SK-N-SH (cell line): ENCODE measurements around the gene SLC40A1. TPM values are rescaled to one million over a fixed set of nuclear protein-coding genes. Genes with fewer than 3 reads are reported as not detected.

Source experiments
- CTCF ChIA-PET: fragments of 300-600, 350-600 bp; formaldehyde crosslinking; extraction: SDS; loops from one replicate; lab custom pipeline; 2021; lab: Yijun Ruan, JAX
- POLR2A ChIA-PET: fragments of 350-600 bp; sonication (Branson Sonifier 250); formaldehyde crosslinking; extraction: SDS; loops from one replicate; lab custom pipeline; 2020; ENCODE audit warnings: antibody characterized with exemption, inconsistent platforms; lab: Yijun Ruan, JAX
- DNase-seq: peaks from one replicate; pipeline ENCODE4 v3.0.0; 2012
- H2AFZ ChIP-seq: fragments of 200-600 bp; sonication (generic); 2 replicates; pipeline ENCODE4 v1.8.1; 2016; ENCODE audit warnings: antibody characterized with exemption, mild to moderate bottlenecking, low read depth
- H3F3A ChIP-seq: fragments of 200-600 bp; sonication (generic); replicated peaks from 2 replicates; pipeline ENCODE3; 2016; ENCODE audit warnings: antibody characterized with exemption, mild to moderate bottlenecking; ENCODE audit not compliant: insufficient read depth
- H3K27ac ChIP-seq, 2 experiments: fragments of 200-500 bp in 1 of 2; fragments of 200-600 bp in 1 of 2; sonication (Bioruptor generic) in 1 of 2; sonication (generic), shearing (Covaris generic) in 1 of 2; 2 replicates each; pipeline versions ENCODE4 v1.5.1 to v1.6.1; 2014 to 2016; ENCODE audit warnings: low read depth in 2 of 2, inconsistent platforms in 1 of 2, low read length in 1 of 2, mild to moderate bottlenecking in 1 of 2, mixed read lengths in 1 of 2
- H3K27me3 ChIP-seq: fragments of 200-600 bp; sonication (generic), shearing (Covaris generic); 2 replicates; pipeline ENCODE4 v1.6.1; 2016; ENCODE audit warnings: mixed run types; ENCODE audit not compliant: insufficient read depth
- H3K36me3 ChIP-seq, 2 experiments: fragments of 200-500 bp in 1 of 2; fragments of 200-600 bp in 1 of 2; sonication (Bioruptor generic) in 1 of 2; sonication (generic) in 1 of 2; replicated peaks in 1 of 2; 2 replicates each; pipeline versions ENCODE3 to v1.5.1; 2014 to 2016; ENCODE audit warnings: low read length in 1 of 2, mild to moderate bottlenecking in 1 of 2; ENCODE audit not compliant: insufficient read depth in 2 of 2, control insufficient read depth in 1 of 2
- H3K4me1 ChIP-seq, 2 experiments: fragments of 200-500 bp in 1 of 2; fragments of 200-600 bp in 1 of 2; sonication (Bioruptor generic) in 1 of 2; sonication (generic), shearing (Covaris generic) in 1 of 2; 2 replicates each; pipeline versions ENCODE4 v1.5.1 to v1.6.1; 2014 to 2016; ENCODE audit warnings: low read depth in 1 of 2, low read length in 1 of 2, mixed run types in 1 of 2; ENCODE audit not compliant: insufficient read depth in 2 of 2, control insufficient read depth in 1 of 2
- H3K4me2 ChIP-seq: fragments of 200-600 bp; sonication (generic), shearing (Covaris generic); 2 replicates; pipeline ENCODE4 v1.6.1; 2017; ENCODE audit warnings: mixed run types
- H3K4me3 ChIP-seq, 2 experiments: fragments of 200-500 bp in 1 of 2; fragments of 200-600 bp in 1 of 2; sonication (Bioruptor generic) in 1 of 2; sonication (generic), shearing (Covaris generic) in 1 of 2; 2 replicates each; pipeline versions ENCODE4 v1.5.1 to v1.8.1; 2014 to 2016; ENCODE audit warnings: low read depth in 2 of 2, inconsistent platforms in 1 of 2, low read length in 1 of 2, mild to moderate bottlenecking in 1 of 2, mixed read lengths in 1 of 2, moderate library complexity in 1 of 2
- H3K79me2 ChIP-seq: fragments of 200-600 bp; sonication (generic); 2 replicates; pipeline ENCODE4 v1.8.1; 2017; ENCODE audit warnings: mild to moderate bottlenecking; ENCODE audit not compliant: insufficient read depth
- H3K9ac ChIP-seq: fragments of 200-600 bp; sonication (generic); 2 replicates; pipeline ENCODE4 v1.6.1; 2017; ENCODE audit warnings: mixed run types
- H3K9me2 ChIP-seq: fragments of 200-600 bp; sonication (generic); 2 replicates; pipeline ENCODE4 v1.6.1; 2017; ENCODE audit warnings: mixed run types
- H3K9me3 ChIP-seq: fragments of 200-600 bp; sonication (generic); 2 replicates; pipeline ENCODE4 v1.6.1; 2017; ENCODE audit warnings: mixed run types, mild to moderate bottlenecking, moderate library complexity
- H4K20me1 ChIP-seq: fragments of 200-600 bp; sonication (generic); 2 replicates; pipeline ENCODE4 v1.6.1; 2017; ENCODE audit warnings: mild to moderate bottlenecking, mixed run types; ENCODE audit not compliant: insufficient read depth
- CHD2 ChIP-seq: fragments of 150-350 bp; IDR thresholded peaks from 2 replicates; pipeline ENCODE4 v1.6.1; 2018; ENCODE audit warnings: low read length; ENCODE audit not compliant: partially characterized antibody
- CTCF ChIP-seq: fragments of 200-600 bp; sonication (generic); IDR thresholded peaks from 2 replicates; pipeline ENCODE4 v1.6.1; 2017; ENCODE audit warnings: antibody characterized with exemption, mild to moderate bottlenecking, moderate library complexity
- ELF1 ChIP-seq: IDR thresholded peaks from 2 replicates; pipeline ENCODE4 v1.4.0; 2012
- EP300 ChIP-seq, 2 experiments: IDR thresholded peaks; 2 replicates each; pipeline versions ENCODE4 v1.4.0 to v1.6.1; 2012; ENCODE audit warnings: borderline replicate concordance in 1 of 2, low read depth in 1 of 2, low read length in 1 of 2
- EZH2phosphoT487 ChIP-seq: fragments of 200-600 bp; sonication (generic); IDR thresholded peaks from 2 replicates; pipeline ENCODE4 v1.6.1; 2017; ENCODE audit warnings: low read depth, mixed run types, mild to moderate bottlenecking, antibody characterized with exemption, moderate library complexity, borderline replicate concordance
- FOXM1 ChIP-seq: IDR thresholded peaks from 2 replicates; pipeline ENCODE4 v1.4.0; 2012; ENCODE audit warnings: low read depth, mild to moderate bottlenecking
- GABPA ChIP-seq: IDR thresholded peaks from 2 replicates; pipeline ENCODE4 v1.4.0; 2012; ENCODE audit warnings: low read depth, mild to moderate bottlenecking
- GATA2 ChIP-seq: sonication (generic); formaldehyde crosslinking; IDR thresholded peaks from 2 replicates; pipeline ENCODE4 v1.5.0; 2020; ENCODE audit warnings: mild to moderate bottlenecking, missing genetic modification reagents
- MEF2A ChIP-seq: IDR thresholded peaks from 2 replicates; pipeline ENCODE4 v1.4.0; 2012; ENCODE audit warnings: low read depth, borderline replicate concordance
- NFIC ChIP-seq: IDR thresholded peaks from 2 replicates; pipeline ENCODE4 v1.4.0; 2012; ENCODE audit warnings: borderline replicate concordance
- NRF1 ChIP-seq: IDR thresholded peaks from 2 replicates; pipeline ENCODE4 v1.6.1; 2012; ENCODE audit warnings: low read depth, mild to moderate bottlenecking, low read length
- RFX5 ChIP-seq: IDR thresholded peaks from 2 replicates; pipeline ENCODE4 v1.6.1; 2012; ENCODE audit warnings: mild to moderate bottlenecking, improper control_type of control experiment, low read length
- RXRA ChIP-seq: IDR thresholded peaks from 2 replicates; pipeline ENCODE4 v1.4.0; 2012; ENCODE audit warnings: low read depth, mild to moderate bottlenecking, borderline replicate concordance
- SMC3 ChIP-seq: IDR thresholded peaks from 2 replicates; pipeline ENCODE4 v1.6.1; 2012; ENCODE audit warnings: low read depth, low read length, improper control_type of control experiment
- TAF1 ChIP-seq: IDR thresholded peaks from 2 replicates; pipeline ENCODE4 v1.6.1; 2012; ENCODE audit warnings: low read depth, mild to moderate bottlenecking, low read length, moderate library complexity, borderline replicate concordance
- TCF12 ChIP-seq: IDR thresholded peaks from 2 replicates; pipeline ENCODE4 v1.4.0; 2012
- TEAD4 ChIP-seq: IDR thresholded peaks from 2 replicates; pipeline ENCODE4 v1.4.0; 2012; ENCODE audit warnings: mild to moderate bottlenecking, borderline replicate concordance; ENCODE audit not compliant: insufficient read depth
- USF2 ChIP-seq: fragments of 150-350 bp; IDR thresholded peaks from 2 replicates; pipeline ENCODE4 v1.6.1; 2017; ENCODE audit warnings: antibody characterized with exemption, low read length, low read depth, borderline replicate concordance
- WGBS: methylation state at CpG from one replicate; pipeline ENCODE4 v1.1.6; 2017; ENCODE audit warnings: low lambda C conversion rate; 5-methylcytosine and 5-hydroxymethylcytosine counted together
- polyA plus RNA-seq, 3 experiments: library from polyadenylated mRNA; depleted of rRNA; stranded (reverse); fragments of >200 nt; gene quantifications; 2 replicates each; pipeline ENCODE4 v1.2.3, GENCODE V29; 2012
- TF ChIP-seq, protein P1 (sequence below): IDR thresholded peaks from 2 replicates; pipeline ENCODE4 v1.4.0; 2012; ENCODE audit warnings: low read depth
- TF ChIP-seq, protein P2 (sequence below): fragments of 150-350 bp; IDR thresholded peaks from 2 replicates; pipeline ENCODE4 v1.6.1; 2016; ENCODE audit warnings: mild to moderate bottlenecking, low read depth, low read length
- TF ChIP-seq, protein P3 (sequence below): IDR thresholded peaks from 2 replicates; pipeline ENCODE4; 2012

Gene SLC40A1
- polyA plus RNA-seq, 1 of the 3 experiments (the other 2 are of a cell fraction), result 1.8 TPM

DNA sequence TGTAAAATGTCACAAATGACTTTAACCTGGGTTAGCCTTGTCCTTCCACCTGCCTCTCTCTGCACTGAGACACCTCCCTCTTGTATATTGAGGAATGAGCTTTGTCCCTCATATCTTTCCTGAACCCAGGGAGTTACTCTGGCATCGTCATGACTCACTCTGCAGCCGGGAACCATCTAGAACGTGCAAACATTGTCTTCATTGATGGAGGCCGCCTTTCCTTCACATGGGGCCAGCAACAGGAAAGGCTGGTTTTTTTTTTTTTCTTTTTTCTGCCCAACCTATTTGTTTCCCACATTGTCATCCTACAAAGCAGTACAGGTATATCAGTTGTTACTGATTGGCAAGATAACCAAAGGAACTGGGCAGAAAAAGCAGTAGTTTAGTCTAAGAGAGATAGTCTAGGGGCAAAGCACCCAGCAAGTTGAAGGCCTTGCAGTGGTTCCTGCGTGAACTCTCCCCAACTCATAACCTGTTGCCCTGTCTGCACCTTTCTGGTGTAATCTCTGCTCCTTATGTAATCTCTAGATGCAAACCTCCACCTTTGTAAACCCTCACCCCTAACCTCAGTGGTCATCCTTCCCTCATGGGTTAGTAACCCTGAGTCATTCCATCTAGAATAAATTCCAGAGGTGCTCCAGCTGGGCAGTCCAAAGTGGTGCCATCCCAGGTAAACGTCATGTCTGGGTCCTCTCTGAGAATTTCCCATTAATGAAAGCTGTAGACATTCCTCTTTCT is 38.3 kb downstream of the SLC40A1 start:
- Histone ChIP-seq H2AFZ (no peak overlapping the region), H3K9me2 (no peaks in the 10 kb centered on the region), H3K4me3 (no peak overlapping the region), H4K20me1 (no peaks in the 10 kb centered on the region), H3K9ac (no peak overlapping the region), H3K4me2 (no peak overlapping the region), H3K36me3 (no peaks in the 10 kb centered on the region), H3K79me2 (no peaks in the 10 kb centered on the region), H3K9me3 (no peaks in the 10 kb centered on the region), H3K27me3 (no peaks in the 10 kb centered on the region), H3K4me1 (peaks cover 0 to 5% of the 10 kb centered on the region in 2 experiments; a peak in 1 of 4 replicates), H3K27ac (no peak overlapping the region), H3F3A (no peaks in the 10 kb centered on the region)
- DNase-seq, result no peak
- ChIA-PET POLR2A (no interaction called here), CTCF (interaction anchor here (0.6 kb wide), 1 partner anchor 869 kb away, joined by 4 read pairs; no protein-coding TSS in a partner anchor)
- TF ChIP-seq USF2, result no peak
- TF ChIP-seq TAF1, result no peak
- TF ChIP-seq FOXM1, result no peak
- TF ChIP-seq, protein P1, sequence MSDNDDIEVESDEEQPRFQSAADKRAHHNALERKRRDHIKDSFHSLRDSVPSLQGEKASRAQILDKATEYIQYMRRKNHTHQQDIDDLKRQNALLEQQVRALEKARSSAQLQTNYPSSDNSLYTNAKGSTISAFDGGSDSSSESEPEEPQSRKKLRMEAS, result no peak
- TF ChIP-seq GATA2 (CRISPR knock-in tag), result no peak
- no peak for TF ChIP-seq NFIC
- no peak for TF ChIP-seq MEF2A
- no peak for TF ChIP-seq CHD2
- TF ChIP-seq RFX5, result no peak
- 90% methylated on average over 6 of the region's 6 CpGs for WGBS

DNA sequence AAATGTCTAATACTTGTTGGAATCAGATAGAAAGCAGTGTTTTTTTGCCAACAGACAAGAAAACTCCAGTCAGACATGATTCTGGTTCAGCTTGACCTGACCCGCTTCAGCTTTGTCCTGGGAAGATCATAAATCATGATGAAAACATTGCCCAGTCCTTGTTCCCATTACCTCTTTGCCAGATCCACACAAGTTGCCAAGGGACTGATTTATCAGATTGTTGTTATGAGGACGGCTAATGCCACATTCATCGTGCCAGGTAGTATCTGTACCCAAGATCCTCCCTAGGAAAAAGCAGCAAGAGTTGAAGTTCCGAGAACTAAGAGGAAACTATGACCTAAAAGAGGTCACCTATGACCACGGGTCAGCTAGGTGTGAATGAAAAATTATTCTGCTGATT is 39.0 kb downstream of the SLC40A1 start:
- H3K9me2 ChIP-seq, result no peaks in the 10 kb centered on the region
- H3F3A ChIP-seq, result no peaks in the 10 kb centered on the region
- H3K4me1 ChIP-seq, result peaks cover 0 to 5% of the 10 kb centered on the region in 2 experiments; a peak in 1 of 4 replicates
- no peak overlapping the region for H3K9ac ChIP-seq
- H3K27ac ChIP-seq, result no peak overlapping the region
- ChIA-PET CTCF (interaction anchor here (0.6 to 1.2 kb wide), 2 partner anchors 10 to 868 kb away, joined by 3 to 4 read pairs; no protein-coding TSS in a partner anchor), POLR2A (no interaction called here)
- no peak overlapping the region for H3K4me2 ChIP-seq
- H3K36me3 ChIP-seq, result no peaks in the 10 kb centered on the region
- no peak overlapping the region for H2AFZ ChIP-seq
- H3K27me3 ChIP-seq, result no peaks in the 10 kb centered on the region
- no peak overlapping the region for H3K4me3 ChIP-seq
- H3K79me2 ChIP-seq, result no peaks in the 10 kb centered on the region
- DNase-seq, result no peak
- WGBS, result 72% methylated on average over 5 of the region's 5 CpGs
- no peaks in the 10 kb centered on the region for H4K20me1 ChIP-seq
- H3K9me3 ChIP-seq, result no peaks in the 10 kb centered on the region
- TF ChIP-seq EZH2phosphoT487 (no peak), EP300 (IDR thresholded peaks at IDR 0.05; ENCODE audit: borderline replicate concordance in 1 of 2, low read depth in 1 of 2, low read length in 1 of 2) (no peak), FOXM1 (no peak), TEAD4 (no peak), GATA2 (CRISPR knock-in tag) (no peak), ELF1 (no peak), CHD2 (no peak), USF2 (no peak), GABPA (no peak), RXRA (no peak), TCF12 (no peak), CTCF (no peak), NRF1 (no peak), SMC3 (no peak), TAF1 (no peak)
- TF ChIP-seq, protein P2, sequence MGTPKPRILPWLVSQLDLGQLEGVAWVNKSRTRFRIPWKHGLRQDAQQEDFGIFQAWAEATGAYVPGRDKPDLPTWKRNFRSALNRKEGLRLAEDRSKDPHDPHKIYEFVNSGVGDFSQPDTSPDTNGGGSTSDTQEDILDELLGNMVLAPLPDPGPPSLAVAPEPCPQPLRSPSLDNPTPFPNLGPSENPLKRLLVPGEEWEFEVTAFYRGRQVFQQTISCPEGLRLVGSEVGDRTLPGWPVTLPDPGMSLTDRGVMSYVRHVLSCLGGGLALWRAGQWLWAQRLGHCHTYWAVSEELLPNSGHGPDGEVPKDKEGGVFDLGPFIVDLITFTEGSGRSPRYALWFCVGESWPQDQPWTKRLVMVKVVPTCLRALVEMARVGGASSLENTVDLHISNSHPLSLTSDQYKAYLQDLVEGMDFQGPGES, result no peak
- TF ChIP-seq, protein P3, sequence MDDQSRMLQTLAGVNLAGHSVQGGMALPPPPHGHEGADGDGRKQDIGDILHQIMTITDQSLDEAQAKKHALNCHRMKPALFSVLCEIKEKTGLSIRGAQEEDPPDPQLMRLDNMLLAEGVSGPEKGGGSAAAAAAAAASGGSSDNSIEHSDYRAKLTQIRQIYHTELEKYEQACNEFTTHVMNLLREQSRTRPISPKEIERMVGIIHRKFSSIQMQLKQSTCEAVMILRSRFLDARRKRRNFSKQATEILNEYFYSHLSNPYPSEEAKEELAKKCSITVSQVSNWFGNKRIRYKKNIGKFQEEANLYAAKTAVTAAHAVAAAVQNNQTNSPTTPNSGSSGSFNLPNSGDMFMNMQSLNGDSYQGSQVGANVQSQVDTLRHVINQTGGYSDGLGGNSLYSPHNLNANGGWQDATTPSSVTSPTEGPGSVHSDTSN, result no peak
